ENCODE measurements around the gene CAD. TPM values are rescaled to one million over a fixed set of nuclear protein-coding genes. Genes with fewer than 3 reads are reported as not detected.
"Not testable (repeated sequence)": the region's sequence is repeated elsewhere in the genome, so short reads cannot be mapped to it uniquely, and the experiment has no call there.

Gene CAD
- total RNA-seq, 8 experiments from 2014 or later, result 20.5 to 72.3 (median 31.5) TPM

DNA sequence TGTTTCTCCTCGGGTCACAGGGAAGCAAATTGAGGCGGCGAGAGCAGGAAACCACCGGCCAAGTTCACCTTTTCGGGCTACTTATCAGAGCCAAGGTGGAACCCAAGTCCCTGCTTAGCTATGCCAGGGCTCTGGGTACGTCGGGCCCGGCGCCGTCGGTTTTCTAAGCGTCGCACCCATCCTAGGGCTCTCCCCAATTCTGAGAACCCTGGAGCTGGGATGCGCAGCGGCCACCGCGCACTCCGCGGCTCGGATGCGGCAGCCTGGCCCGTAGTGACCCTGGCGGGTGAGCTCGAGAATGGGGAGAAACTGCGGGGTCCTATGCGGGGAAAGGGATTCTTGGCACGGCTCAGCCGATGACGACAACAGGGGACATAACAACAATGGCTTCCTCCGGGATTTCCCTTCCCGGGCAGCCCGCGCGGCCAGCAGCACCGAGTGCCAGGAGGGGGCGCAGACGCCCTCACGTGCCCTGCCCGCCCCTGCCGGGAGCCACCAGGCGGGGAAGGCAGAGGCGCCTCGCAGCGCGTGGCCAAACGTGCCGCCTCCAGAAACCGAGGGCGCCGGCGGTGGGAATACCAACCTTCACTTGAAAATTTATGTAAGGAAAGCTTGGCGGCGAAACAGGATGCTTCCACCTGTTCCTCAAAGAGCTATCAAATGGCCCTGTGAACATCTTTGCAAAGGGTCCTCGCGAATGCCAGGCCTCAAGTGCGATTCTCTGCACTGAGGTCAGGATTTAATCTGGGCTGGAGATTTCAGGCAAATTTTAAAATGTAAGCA, 47.8 kb downstream of the CAD start:
- ATAC-seq (replicated peaks in 6 of 8), result peak; percentile 49 to 91 (median 85)
- H3K4me1 ChIP-seq (replicated peaks in 1 of 2), result peaks cover 6 to 10% of the 10 kb centered on the region in 2 donors
- 6 to 39% (median 12%) methylated on average over 2 to 34 of the region's 56 CpGs; no CpG with 5 or more reads in 5 of the 10 experiments for WGBS, 10 experiments
- in situ Hi-C loops (cut with MboI; ENCODE audit: low pct_unique_long_range_greater_than_20kb in 2 of 9, low sequenced_read_pairs in 9 of 9, unreplicated experiment in 9 of 9), result no loop called here
- H3K4me3 ChIP-seq, result peak overlapping the region; percentile 22 to 35 (median 29)
- H3K27ac ChIP-seq, result no peak overlapping the region

DNA sequence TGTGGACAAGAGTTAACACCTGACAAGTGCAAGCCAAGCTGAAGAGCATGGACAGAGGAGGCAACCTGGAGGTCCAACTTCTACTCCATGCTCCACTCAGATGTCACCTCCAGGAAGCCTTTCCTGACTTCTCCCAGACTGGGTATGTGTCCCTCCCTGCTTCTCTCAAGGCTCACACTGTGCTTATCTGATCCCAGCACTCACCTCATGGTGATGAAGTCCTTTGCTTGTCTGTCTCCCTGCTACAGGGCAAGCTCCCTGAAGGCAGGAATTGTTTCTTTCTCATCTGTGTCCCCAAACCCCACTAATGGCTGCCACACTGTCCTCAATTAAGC, 48.3 kb downstream of the CAD start:
- Histone ChIP-seq H3K4me1 (replicated peaks in 1 of 2) (peaks cover 6 to 10% of the 10 kb centered on the region in 2 donors), H3K27ac (no peak overlapping the region), H3K4me3 (no peak overlapping the region)
- no peak for ATAC-seq (replicated peaks in 6 of 8)
- in situ Hi-C loops (cut with MboI; ENCODE audit: low pct_unique_long_range_greater_than_20kb in 2 of 9, low sequenced_read_pairs in 9 of 9, unreplicated experiment in 9 of 9), result no loop called here

DNA sequence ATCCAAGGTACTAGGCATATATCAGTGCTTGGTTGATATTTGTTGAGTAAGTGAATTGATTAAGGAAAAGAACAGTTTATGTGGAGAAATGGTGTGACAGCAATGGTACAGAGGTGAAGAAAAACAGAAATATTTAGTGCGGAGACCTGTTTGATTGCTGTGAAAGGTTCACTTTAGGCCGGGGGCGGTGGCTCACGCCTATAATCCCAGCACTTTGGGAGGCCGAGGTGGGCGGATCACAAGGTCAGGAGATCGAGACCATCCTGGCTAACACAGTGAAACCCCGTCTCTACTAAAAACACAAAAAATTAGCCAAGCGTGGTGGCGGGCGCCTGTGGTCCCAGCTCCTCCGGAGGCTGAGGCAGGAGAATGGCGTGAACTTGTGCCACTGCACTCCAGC, 51.1 kb downstream of the CAD start:
- 74 to 100% (median 83%) methylated on average over 1 to 11 of the region's 13 CpGs; no CpG with 5 or more reads in 4 of the 10 experiments for WGBS, 10 experiments
- ATAC-seq (replicated peaks in 6 of 8); in situ Hi-C loops (cut with MboI; ENCODE audit: low pct_unique_long_range_greater_than_20kb in 2 of 9, low sequenced_read_pairs in 9 of 9, unreplicated experiment in 9 of 9); H3K4me3 ChIP-seq; H3K27ac ChIP-seq: not testable (repeated sequence)
- peaks cover 0 to 10% of the 10 kb centered on the region in 2 donors for H3K4me1 ChIP-seq (replicated peaks in 1 of 2)

DNA sequence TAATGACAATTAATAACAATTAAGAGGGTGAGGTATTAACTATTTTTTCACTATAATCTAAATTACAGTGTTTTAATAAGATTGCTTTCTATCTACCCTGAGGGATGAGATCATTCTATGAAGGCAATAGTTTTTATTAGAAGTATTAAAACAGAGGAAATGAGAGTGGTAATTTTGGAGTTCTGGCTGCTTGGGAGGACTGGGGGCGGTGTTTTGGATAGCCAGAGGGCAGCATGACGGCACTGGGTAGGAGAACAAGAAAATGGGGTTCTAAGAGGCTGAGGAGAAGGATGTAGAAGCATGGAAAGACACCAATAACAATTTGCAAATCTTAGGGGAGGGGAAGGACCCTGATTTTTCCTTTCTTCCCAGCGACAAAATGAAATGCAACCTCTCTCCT, 53.0 kb downstream of the CAD start:
- WGBS, 10 experiments, result 31 to 82% (median 59%) methylated on average over 1 to 3 of the region's 3 CpGs
- in situ Hi-C loops (cut with MboI; ENCODE audit: low pct_unique_long_range_greater_than_20kb in 2 of 9, low sequenced_read_pairs in 9 of 9, unreplicated experiment in 9 of 9), result no loop called here
- H3K27ac ChIP-seq, result no peak overlapping the region

DNA sequence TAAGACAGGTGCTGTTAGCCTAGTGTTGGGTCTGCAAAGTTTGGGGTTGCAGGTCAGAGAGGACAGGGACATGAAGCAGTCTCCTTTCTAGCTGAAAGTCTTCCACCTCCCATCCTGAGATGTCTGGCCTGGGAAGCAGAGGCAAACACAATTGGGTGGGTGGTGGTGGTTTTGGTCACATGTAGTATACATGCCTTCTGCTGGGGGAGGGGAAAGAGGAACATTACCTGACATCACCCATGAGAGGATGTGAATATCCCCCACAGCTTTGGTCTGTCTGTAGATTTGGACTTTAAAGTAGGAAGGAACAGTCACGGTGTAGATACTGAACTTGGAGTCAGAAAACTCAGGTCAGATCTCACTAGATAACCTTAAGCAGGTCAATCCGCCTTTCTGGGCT, 53.5 kb downstream of the CAD start:
- WGBS, 10 experiments, result 14 to 100% (median 83%) methylated on average over 1 to 2 of the region's 2 CpGs; no CpG with 5 or more reads in 3 of the 10 experiments
- Histone ChIP-seq H3K27ac (no peak overlapping the region), H3K4me1 (replicated peaks in 1 of 2) (no peaks in the 10 kb centered on the region), H3K4me3 (no peak overlapping the region)
- in situ Hi-C loops (cut with MboI; ENCODE audit: low pct_unique_long_range_greater_than_20kb in 2 of 9, low sequenced_read_pairs in 9 of 9, unreplicated experiment in 9 of 9), result no loop called here
- ATAC-seq (replicated peaks in 6 of 8), result no peak

More for the DNA sequence above, 53.0 kb downstream of the CAD start:
- H3K4me3 ChIP-seq, result no peak overlapping the region
- H3K4me1 ChIP-seq (replicated peaks in 1 of 2), result peaks cover 0 to 3% of the 10 kb centered on the region in 2 donors
- no peak for ATAC-seq (replicated peaks in 6 of 8)

DNA sequence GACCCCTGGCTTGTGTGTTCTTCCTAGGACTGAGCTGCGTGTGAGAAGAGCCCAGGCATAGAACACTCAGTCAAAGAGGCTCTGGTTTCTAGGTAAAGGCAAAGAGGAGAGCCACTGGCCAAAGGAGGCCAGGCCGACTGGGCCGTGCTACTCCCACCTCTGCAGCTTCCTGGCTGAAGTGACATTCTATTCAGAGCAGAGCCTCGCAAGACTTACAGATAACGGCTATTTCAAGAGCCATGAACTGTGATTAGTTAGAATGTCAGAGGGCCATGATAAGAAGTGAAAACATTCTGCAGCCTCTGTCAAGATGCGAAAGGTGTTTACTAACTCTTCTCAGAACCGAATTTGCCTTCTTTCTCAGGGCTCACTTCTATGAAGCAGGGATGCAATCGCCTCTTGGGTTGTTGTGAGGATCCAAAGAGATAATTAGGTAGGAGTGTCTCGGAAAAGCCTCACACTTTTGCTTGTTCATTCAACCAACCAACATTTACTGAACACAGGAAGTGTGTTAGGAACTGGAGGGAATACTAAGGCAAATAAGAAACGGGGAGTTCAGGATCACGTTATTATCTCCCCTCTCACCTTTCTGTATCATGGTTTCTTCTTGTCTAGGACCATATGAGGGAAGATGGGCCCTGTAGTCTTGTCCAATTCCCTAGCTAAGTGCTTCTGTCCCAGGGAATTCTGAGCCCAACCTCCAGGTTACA, 54.6 kb downstream of the CAD start:
- H3K27ac ChIP-seq, result no peak overlapping the region
- in situ Hi-C loops (cut with MboI; ENCODE audit: low pct_unique_long_range_greater_than_20kb in 2 of 9, low sequenced_read_pairs in 9 of 9, unreplicated experiment in 9 of 9), result no loop called here
- ATAC-seq (replicated peaks in 6 of 8), result no peak
- no peak overlapping the region for H3K4me3 ChIP-seq
- H3K4me1 ChIP-seq (replicated peaks in 1 of 2), result no peaks in the 10 kb centered on the region
- WGBS, 10 experiments, result 47 to 92% (median 71%) methylated on average over 2 to 10 of the region's 11 CpGs

DNA sequence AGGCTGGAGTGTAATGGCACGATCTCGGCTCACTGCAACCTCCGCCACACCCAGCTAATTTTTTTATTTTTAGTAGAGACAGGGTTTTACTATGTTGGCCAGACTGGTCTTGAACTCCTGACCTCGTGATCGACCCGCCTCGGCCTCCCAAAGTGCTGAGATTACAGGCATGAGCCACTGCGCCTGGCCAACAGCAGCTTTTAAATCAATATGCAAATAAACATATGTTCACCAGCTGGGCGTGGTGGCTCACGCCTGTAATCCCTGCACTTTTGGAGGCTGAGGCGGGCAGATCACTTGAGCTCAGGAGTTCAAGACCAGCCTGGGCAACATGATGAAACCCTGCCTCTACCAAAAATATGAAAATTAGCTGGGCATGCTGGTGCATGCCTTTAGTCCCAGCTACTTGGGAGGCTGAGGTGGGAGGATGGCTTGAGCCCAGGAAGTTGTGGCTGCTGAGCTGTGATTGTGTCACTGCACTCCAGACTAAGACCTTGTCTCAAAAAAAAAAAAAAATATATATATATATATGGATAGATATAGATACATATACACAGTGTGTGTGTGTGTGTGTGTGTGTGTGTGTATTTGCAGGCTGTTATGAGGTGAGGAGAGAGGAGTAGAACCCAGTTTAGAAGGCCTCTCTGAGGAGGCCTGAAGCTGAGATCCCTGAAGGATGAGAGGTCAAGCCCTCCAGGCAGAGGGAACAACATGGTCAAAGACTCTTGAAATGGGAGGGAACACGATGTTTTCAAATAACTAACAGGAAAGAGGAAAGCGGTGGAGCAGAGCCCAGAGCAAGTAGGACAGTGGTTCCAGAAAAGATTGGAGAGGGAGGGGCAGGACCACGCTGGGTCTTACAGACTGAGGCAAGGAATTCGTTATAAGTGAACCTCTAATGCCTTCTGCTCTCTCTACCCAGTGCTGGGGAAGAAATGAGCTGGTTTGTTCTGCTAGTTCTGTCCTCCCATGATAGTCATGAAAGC, 55.7 kb downstream of the CAD start:
- H3K27ac ChIP-seq; H3K4me3 ChIP-seq; H3K4me1 ChIP-seq (replicated peaks in 1 of 2); in situ Hi-C loops (cut with MboI; ENCODE audit: low pct_unique_long_range_greater_than_20kb in 2 of 9, low sequenced_read_pairs in 9 of 9, unreplicated experiment in 9 of 9): not testable (repeated sequence)
- WGBS, 10 experiments, result 0 to 84% (median 69%) methylated on average over 1 to 10 of the region's 15 CpGs
- peak in 3 of 8 experiments; percentile 67 to 97 (median 86) for ATAC-seq (replicated peaks in 6 of 8)

DNA sequence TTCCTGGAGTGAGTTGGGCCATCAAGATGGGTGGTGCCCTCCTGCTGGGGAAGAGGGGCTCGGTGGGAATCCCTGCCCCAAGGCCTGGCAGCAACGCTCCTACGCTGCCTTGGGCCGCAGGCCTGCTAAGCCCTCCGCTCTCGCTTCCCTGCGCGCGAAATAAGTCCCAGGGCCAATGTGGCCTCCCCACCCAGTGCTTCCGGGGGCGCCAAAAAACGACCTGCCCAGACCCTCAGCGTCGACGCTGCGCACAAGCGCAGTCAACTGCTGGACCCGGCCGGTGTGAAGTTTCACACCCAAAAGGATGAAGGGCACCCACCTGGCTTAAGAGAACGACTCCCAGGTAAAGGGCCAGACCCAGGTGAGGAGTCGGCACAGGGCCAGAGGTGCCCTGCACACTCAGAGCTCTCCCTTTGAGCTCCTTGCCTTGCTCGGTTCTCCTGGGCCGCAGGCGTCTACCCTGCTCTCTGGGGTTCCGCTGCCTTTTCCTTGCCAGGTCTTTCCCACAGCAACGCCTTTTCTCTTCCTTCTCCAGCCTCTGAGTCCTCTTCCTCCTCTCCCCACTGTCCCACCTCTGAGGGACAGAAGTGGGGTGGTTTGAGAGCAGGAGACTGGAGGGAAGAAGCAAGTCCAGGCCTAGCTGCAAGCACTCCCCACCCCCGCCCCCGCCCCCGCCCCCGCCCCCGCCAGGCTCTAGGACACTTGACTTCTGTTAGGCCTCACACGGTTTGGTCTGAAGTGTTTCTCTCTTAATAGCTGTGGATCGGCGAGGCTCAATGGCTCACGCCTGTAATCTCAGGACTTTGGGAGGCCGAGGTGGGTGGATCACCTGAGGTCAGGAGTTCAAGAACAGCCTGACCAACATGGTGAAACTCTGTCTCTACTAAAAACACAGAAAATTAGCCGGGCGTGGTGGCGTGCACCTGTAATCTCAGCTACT, 58.3 kb downstream of the CAD start, which contains the start of gene DNAJC5G:
DNAJC5G (plus strand) TSS at position 223 of the 940 bp plus-strand sequence. CDS start 1,296 bp downstream, outside the sequence.
- Histone ChIP-seq H3K4me3 (no peak within 1 kb of the TSS), H3K4me1 (replicated peaks in 1 of 2) (no peaks in the 10 kb centered on the region), H3K27ac (no peak within 1 kb of the TSS)
- ATAC-seq (replicated peaks in 6 of 8), result no peak
- 70 to 90% (median 83%) methylated on average over 2 to 17 of the region's 39 CpGs; no CpG with 5 or more reads in 4 of the 10 experiments for WGBS, 10 experiments
- in situ Hi-C loops (cut with MboI; ENCODE audit: low pct_unique_long_range_greater_than_20kb in 2 of 9, low sequenced_read_pairs in 9 of 9, unreplicated experiment in 9 of 9), result loop anchor here in 5 of 9 experiments (25.0 kb wide), 2 partner anchors 163 to 313 kb away; partner anchors contain the start of genes ABHD1 (in 3 of the 5), CGREF1 (in 3 of the 5) and MAPRE3 (in 3 of the 5)

DNA sequence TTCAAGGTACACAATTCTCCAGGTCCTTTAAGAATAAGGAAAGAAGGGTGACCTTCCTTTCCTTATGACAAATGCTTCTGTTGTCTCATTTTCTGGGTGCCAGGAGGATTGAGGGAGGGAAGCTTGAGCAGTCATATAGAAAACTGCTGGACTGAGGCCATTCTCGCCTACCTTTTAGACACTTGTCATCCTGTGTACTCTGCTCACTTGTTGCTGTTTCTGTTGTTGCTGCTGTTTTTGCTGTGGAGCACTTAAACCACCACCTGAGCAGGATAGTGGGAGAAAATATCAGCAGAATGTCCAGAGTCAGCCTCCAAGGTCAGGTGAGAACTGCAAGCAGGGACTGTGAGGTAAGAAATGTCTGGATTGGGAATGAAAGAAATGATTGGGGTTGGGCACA, 60.8 kb downstream of the CAD start:
- in situ Hi-C loops (cut with MboI; ENCODE audit: low pct_unique_long_range_greater_than_20kb in 2 of 9, low sequenced_read_pairs in 9 of 9, unreplicated experiment in 9 of 9), result loop anchor here in 5 of 9 experiments (25.0 kb wide), 2 partner anchors 166 to 316 kb away; partner anchors contain the start of genes ABHD1 (in 3 of the 5), CGREF1 (in 3 of the 5) and MAPRE3 (in 3 of the 5)
- Histone ChIP-seq H3K27ac (no peak overlapping the region), H3K4me1 (replicated peaks in 1 of 2) (peaks cover 8 to 9% of the 10 kb centered on the region in 2 donors), H3K4me3 (no peak overlapping the region)
- no peak for ATAC-seq (replicated peaks in 6 of 8)
- 20 to 83% (median 33%) methylated on average over 1 of the region's 1 CpG; no CpG with 5 or more reads in 5 of the 10 experiments for WGBS, 10 experiments

DNA sequence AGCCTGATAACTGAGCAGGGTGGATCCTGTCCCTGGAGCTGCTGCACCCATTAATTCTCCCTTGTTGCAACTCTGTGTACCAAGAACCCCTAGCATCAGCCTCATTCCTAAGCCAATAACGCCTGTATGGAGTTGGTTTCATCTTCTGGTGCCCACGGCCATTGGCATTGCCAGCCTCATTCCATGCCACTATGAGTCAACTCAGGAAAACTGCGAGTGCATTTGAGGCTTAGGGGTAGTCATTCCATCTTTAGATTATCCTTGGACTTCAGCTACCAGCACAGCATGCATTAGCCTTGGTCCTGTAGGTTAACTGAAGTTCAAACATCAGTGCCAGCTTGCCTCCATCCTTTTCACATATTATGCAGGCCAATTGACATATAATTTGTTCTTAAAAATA, 63.7 kb downstream of the CAD start:
- no peak overlapping the region for H3K4me3 ChIP-seq
- in situ Hi-C loops (cut with MboI; ENCODE audit: low pct_unique_long_range_greater_than_20kb in 2 of 9, low sequenced_read_pairs in 9 of 9, unreplicated experiment in 9 of 9), result loop anchor here in 6 of 9 experiments (10.0 to 25.0 kb wide), 3 partner anchors 169 to 319 kb away; partner anchors contain the start of genes ABHD1 (in 3 of the 6), CGREF1 (in 3 of the 6) and MAPRE3 (in 3 of the 6)
- WGBS, 10 experiments, result 0 to 96% (median 50%) methylated on average over 1 to 3 of the region's 3 CpGs; no CpG with 5 or more reads in 3 of the 10 experiments
- peaks cover 9 to 11% of the 10 kb centered on the region in 2 donors for H3K4me1 ChIP-seq (replicated peaks in 1 of 2)
- H3K27ac ChIP-seq, result no peak overlapping the region
- no peak for ATAC-seq (replicated peaks in 6 of 8)

DNA sequence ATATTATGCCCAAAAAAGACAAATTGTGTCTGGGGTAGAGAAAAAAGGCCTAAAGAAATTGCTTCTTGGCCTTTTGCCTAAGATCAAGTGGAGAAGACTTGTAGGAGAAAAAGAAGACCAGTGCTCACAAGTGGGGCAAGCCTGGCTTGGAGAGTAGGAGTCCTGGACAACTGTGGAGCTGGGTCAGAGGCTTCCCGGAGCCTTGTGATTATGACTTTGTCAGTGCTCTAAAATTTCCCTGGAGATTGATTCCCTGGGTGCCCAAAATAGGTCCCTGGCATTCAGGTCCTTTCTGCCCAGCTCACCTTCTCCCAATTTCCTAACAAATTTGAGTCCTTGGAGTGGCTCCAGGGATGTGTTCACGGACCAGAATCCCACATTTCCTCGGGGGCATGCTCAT, 64.3 kb downstream of the CAD start:
- in situ Hi-C loops (cut with MboI; ENCODE audit: low pct_unique_long_range_greater_than_20kb in 2 of 9, low sequenced_read_pairs in 9 of 9, unreplicated experiment in 9 of 9), result loop anchor here in 6 of 9 experiments (10.0 to 25.0 kb wide), 3 partner anchors 169 to 319 kb away; partner anchors contain the start of genes ABHD1 (in 3 of the 6), CGREF1 (in 3 of the 6) and MAPRE3 (in 3 of the 6)
- no peak for ATAC-seq (replicated peaks in 6 of 8)
- WGBS, 10 experiments, result 94 to 100% (median 100%) methylated on average over 1 to 2 of the region's 3 CpGs; no CpG with 5 or more reads in 7 of the 10 experiments
- H3K27ac ChIP-seq, result no peak overlapping the region
- H3K4me1 ChIP-seq (replicated peaks in 1 of 2), result peaks cover 9 to 11% of the 10 kb centered on the region in 2 donors
- no peak overlapping the region for H3K4me3 ChIP-seq
